Measurements from ENCODE around the gene KCNJ8.

DNA sequence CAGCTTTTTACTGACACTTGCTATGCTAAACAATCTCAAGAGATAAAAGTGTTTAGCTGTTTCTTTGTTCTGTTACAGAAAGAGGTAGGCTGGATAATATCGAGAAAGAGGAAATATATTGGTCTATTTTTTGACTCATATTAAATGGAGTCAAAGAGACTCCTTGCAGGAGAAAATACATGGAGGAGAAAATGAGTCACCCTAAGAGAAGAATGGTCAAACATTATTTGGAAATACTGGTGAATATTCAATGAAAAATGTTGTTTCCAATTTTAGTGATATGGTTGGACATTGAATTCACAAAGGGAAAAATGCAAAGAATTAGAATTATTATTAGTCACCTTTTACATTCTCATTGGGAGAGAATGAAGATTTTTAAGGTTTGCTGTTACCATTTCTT is 3.2 kb downstream of the KCNJ8 start:
- TF ChIP-seq EZH2phosphoT487 (IDR thresholded peaks at IDR 0.05; ENCODE audit: insufficient read depth, low read depth) (no peak), EZH2 (IDR thresholded peaks at IDR 0.05; ENCODE audit: insufficient read depth, poor library complexity, severe bottlenecking) (no peak)
